H1 (cell line): ENCODE measurements around the gene PERCC1. TPM values are rescaled to one million over a fixed set of nuclear protein-coding genes. Genes with fewer than 3 reads are reported as not detected.

Source experiments
- CEBPB ChIP-seq: IDR thresholded peaks from 2 replicates; pipeline ENCODE4 v1.6.1; 2012; ENCODE audit warnings: low read depth, low read length
- polyA plus RNA-seq, 7 experiments: library from polyadenylated mRNA; depleted of rRNA in 3 of 7; stranded (reverse) in 5 of 7; unstranded in 2 of 7; fragments of >200 nt in 5 of 7; fragments of 200-250 nt in 2 of 7; gene quantifications; 1 replicate in 5 of 7; 2 replicates in 1 of 7; 4 replicates in 1 of 7; pipeline versions ENCODE4 v1.2.1 to v1.2.3, GENCODE V29; 2011 to 2013; ENCODE audit warnings: missing spikeins in 2 of 7, mixed read lengths in 2 of 7
- total RNA-seq: library from RNA; stranded (reverse); fragmentation: NEBNext Ultra II Directional; extraction: Animal tissue kit (Norgen Biotek cat#: 25700); gene quantifications from 2 replicates; pipeline ENCODE4 v1.2.1, GENCODE V29; 2021

PERCC1 gene
- total and polyA plus RNA-seq, 2 of the 8 experiments (the other 6 are each of a cell fraction or from before 2014, with no cell fraction given): not detected

DNA sequence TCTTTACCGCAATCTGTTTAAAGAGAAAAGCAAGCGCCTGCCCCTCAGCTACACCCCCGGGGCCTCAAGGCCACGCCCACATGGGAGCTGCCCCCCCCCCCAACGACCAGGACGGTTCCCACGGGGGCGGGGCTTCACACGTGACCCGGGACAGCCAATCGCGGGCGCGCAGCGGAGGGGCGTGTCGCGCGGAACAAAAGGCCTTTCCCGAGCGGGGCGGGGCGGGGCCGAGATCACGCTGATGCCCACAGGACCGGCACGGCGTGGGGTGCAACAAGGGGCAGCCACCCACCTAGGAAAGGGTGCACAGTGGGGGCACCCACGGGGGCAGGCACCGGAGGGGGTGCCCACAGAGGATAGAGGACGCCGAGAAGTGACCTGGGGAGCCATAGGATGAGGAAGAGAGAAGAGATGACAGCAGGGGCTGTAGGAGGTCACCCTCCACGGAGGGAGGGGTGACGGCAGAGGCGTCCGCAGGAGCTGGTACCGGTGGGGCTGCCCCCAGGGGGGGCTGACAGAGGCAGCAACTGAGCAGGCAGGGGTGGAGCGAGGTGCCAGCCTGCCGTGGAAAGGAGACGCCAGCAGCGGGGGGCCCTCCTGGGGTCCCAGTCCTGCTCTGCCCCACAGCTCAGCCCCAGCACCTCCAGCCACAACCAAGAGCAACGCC lies 22.6 kb upstream of the PERCC1 start (continued):
- TF ChIP-seq CEBPB: no peak
- TF ChIP-seq, all 59 proteins: peak for 4
